HG02885 (cell line): ENCODE measurements around the gene RPP14.
"Not testable (repeated sequence)": the region's sequence is repeated elsewhere in the genome, so short reads cannot be mapped to it uniquely, and the experiment has no call there.

Experiments
- ATAC-seq: cut with Tn5 transposase; IDR thresholded peaks from one replicate; pipeline ENCODE4 v1.9.1; 2021; ENCODE audit warnings: mild to moderate bottlenecking; ENCODE audit not compliant: unreplicated experiment, poor library complexity

RPP14 gene

GRCh38 chr3:58290446-58290845, 15.6 kb upstream of the RPP14 start:
- ATAC-seq, result not testable (repeated sequence)

- ATAC-seq, result no peak
These were observed 14.2 kb upstream of the RPP14 start for GRCh38 chr3:58291671-58292338.

GRCh38 chr3:58292866-58293265, 13.2 kb upstream of the RPP14 start:
- ATAC-seq, result no peak

GRCh38 chr3:58293516-58293915, 12.5 kb upstream of the RPP14 start:
- no peak for ATAC-seq

GRCh38 chr3:58296269-58296668, 9.8 kb upstream of the RPP14 start:
- no peak for ATAC-seq

DNA sequence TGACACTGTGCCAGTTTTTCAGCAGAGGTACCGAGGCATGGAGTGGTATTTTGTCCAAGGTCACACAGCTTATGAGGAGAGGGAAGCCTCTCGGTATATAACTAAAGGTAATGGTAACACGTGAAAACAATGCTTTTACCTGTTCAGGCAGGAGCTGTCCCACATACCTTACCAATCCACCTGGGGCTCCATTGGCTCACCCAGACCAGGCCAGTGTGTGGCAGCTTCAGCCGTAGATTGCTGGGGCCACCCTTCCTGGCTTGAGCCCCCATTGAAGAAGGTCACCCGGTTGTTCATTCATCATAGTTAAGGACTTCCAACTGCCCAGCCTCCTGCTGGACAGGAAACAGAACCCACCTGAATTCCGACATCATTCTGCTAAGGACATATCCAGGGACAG, 9.2 kb upstream of the RPP14 start:
- no peak for ATAC-seq

DNA sequence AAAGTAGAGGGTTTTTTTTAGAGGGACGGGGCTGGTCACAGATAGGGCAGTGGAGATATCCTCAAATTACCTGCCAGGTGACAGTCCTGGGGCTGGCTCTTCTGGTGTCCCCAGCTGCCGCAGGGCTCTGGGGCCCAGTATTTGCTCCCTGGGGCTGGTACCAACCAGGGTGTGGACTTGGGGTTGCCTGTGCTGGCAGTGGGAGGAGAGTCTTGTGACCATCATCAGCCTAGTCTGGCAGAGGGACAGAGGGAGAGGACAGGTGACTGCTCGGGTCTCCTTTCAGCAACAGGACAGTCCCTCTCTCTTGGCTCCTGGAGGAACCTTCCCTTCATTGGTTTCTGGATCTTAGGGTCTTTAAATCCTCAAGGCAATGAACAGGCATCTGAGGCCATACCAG, 7.9 kb upstream of the RPP14 start:
- no peak for ATAC-seq

DNA sequence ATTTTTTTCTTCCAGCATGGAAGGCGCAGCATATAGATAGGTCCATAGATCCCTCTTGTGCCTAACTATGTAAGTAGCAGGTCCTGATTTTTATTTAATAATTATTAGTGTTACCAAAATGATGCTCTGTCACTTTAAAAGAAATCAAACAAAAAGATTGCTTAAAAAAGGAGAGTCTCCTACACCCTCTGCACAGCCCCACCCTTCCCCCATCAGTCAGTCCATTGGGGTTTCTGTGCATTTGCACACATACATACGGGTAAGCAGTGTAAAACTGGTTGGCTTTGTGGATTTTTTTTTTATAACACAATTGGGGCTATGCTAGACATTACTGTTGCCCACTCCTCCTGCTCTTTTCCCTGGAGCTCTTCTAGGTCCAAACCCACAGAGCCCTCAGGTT, 7.0 kb upstream of the RPP14 start:
- ATAC-seq, result no peak

DNA sequence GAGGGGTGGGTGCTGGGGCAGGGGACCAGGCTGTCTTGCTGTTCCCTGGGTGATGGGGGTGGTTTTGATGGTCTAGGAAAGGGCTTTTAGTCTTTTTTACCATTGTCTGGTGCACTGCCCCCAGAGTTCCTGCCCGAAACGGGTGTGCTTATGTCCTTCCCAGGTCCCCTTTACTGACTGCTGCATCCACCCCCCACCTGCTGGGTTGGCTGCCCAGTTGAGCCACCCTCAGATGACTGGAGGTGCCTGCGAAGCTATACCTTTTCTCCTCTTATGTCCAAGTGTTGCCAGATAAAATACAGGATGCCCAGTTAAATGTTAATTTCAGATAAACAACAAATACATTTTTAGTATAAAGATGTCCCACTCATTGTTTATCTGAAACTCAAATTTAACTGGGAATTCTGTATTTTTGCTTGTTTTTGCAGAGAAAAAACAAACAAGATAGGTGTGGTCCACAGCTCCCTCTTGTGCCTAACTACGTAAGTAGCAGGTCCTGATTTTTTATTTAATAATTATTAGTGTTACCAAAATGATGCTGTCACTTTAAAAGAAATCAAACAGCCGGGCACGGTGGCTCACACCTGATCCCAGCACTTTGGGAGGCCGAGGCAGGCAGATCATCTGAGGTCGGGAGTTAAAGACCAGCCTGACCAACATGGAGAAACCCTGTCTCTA, 6.1 kb upstream of the RPP14 start:
- ATAC-seq, result no peak

DNA sequence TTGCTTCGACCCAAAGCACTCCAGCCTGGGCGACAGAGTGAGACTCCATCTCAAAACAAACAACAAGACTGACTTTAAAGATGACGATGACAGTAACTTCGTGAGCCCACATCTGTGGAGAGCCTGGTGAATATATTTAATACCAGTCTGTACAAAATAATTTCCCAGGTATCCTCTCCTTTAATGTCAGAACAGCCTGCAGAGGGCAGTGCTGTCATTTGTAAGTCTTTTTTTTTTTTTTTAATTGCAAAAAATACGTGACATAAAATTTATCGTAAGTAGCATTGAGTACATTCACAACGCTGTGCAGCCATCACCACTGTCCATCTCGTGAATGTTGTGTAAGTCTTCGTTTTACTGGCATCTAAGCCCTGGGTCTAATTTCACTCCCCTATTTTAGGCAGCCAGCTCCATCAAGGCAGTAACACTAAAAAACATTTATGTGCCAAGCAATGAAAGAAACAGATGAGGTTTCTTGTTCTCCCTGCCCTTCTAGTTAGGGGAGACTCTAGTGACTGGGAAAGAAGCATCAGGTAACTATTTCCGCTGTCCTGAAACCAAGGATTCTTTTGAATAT, 1.7 kb downstream of the RPP14 start:
- ATAC-seq, result no peak

- ATAC-seq, result no peak
These were observed 2.7 kb downstream of the RPP14 start for GRCh38 chr3:58308728-58309127.

GRCh38 chr3:58317811-58318210, 11.8 kb downstream of the RPP14 start:
- no peak for ATAC-seq

DNA sequence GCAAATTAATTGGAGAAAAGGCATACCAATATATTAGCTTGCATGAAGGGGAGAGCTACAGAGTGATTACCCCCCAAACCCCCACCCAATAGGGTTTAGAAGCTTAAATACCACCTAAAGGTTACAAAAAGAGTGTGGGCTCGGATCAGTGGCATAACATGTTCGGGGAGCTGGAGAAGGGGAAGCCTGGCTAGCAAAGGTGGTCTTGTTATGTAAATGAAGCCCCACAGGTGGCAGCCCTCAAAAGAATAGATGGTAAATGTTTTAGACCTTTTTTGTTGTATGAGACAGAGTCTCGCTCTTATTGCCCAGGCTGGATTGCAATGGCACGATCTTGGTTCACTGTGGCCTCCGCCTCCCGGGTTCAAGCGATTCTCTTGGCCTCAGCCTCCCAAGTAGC, 15.7 kb downstream of the RPP14 start:
- no peak for ATAC-seq

DNA sequence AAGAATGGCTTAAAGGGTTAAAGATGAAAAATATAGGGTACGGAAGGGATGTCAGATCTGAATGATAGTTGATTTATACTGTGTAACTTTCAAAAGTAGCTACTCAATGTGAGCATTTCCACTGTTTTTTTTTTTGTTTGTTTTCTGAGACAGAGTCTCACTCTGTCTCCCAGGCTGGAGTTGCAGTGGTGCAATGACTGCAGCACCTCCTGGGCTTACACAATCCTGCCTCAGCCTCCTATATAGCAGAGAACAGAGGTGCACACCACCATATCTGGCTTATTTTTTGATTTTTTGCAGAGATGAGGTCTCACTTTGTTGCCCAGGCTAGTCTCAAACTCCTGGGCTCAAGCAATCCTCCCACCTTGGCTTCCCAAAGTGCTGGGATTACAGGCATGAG, 16.7 kb downstream of the RPP14 start:
- no peak for ATAC-seq

GRCh38 chr3:58323529-58324390, 17.7 kb downstream of the RPP14 start:
- no peak for ATAC-seq

DNA sequence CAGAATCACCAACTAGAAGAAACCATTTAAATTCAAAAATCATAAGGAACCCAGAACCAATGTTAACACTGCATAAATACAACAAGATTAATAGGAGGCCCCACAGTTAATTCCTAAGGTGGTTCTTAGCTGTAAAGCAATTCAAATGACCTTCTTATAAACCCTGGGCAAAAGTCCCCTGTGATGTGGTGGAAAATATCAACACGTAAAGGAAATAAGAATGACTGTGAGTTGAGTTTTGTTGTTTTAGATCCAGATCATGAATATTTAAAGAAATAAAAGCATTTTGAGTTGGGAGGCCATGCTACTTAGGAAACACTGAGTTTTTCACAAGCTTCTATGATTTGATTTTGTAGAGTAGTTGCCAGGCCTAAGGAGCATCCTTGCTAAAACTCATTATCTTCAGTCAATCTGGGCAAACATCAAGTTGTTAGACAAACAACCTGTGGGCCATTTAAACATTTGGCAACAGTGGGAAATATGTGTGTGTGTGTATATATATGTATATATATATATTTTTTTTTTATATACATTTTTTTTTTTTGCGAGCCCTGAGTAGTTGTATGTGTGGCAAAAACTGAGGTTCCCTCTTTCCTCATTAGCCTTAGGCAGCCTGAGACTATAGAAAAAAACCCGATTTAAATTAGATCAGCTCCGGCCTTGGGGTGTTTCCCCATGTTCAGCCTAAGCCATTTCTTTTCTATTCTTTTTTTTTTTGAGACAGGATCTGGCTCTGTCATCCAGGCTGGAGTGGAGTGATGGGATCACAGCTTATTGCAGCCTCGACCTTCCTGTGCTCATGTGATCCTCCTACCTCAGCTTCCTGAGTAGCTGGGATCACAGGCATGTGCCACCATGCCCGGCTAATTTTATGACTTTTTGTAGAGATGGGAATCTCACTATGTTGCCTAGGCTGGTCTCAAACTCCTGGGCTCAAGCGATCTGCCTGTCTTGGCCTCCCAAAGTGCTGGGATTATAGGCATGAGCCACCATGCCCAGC, 18.6 kb downstream of the RPP14 start:
- no peak for ATAC-seq

GRCh38 chr3:58325525-58325992, 19.5 kb downstream of the RPP14 start:
- no peak for ATAC-seq

DNA sequence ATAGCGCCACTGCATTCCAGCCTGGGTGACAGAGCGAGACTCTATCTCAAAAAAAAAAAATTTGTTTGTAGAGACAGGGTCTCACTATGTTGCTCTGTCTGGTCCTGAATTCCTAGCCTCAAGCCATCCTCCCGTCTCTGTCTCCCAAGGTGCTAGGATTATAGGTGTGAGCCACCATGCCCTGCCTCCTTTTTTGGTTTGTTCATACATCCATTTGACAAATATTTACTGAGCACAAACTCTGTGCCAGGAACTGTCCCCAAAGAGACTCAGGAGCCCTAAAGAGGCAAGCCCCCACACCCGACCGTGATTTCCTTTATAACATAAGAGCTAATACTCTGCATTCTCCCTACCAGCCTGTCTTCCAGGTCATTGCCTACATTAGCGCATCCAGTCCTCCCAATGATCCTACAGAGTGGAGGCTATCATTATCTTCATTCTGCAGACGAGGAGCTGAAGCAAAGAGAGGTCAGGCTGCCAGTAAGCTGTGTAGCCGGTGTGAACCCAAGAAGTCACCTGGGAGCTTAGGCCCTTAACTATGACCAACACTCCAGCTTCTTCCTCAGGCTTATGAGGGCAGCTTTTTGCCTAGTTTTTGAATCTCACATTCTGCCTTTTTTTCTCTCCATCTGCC, 20.3 kb downstream of the RPP14 start:
- no peak for ATAC-seq
